HepG2 (cell line): ENCODE measurements around the gene CC2D1A. TPM values are rescaled to one million over a fixed set of nuclear protein-coding genes. Genes with fewer than 3 reads are reported as not detected.

Experiments used
- ATAC-seq: fragments of 200-7000 bp; cut with Tn5 transposase; 3 replicates; pipeline ENCODE4 v1.9.1; 2020; ENCODE audit warnings: mild to moderate bottlenecking, moderate library complexity
- BruUV-seq: library from RNA; stranded (reverse); fragments of 400-500 nt; replicated peaks from 2 replicates; lab custom pipeline; 2021; lab: Mats Ljungman, UMichigan
- CTCF ChIA-PET: fragments of 300-600 bp; formaldehyde crosslinking; extraction: SDS; loops from one replicate; lab custom pipeline; 2021; ENCODE audit warnings: low total read pairs, inconsistent platforms, low intra/inter-chr PET ratio; lab: Yijun Ruan, JAX
- POLR2A ChIA-PET: fragments of 350-600 bp; sonication (Branson Sonifier 250); formaldehyde crosslinking; loops from one replicate; lab custom pipeline; 2020; ENCODE audit warnings: antibody characterized with exemption, inconsistent platforms; lab: Yijun Ruan, JAX
- DNase-seq: peaks from one replicate; pipeline ENCODE4 v3.0.0-alpha.2; 2015; ENCODE audit warnings: low spot score
- FAIRE-seq: peaks from 3 replicates; lab custom pipeline; 2011; peaks lifted over from hg19 to GRCh38; lab: Jason Lieb, UNC
- H2AFZ ChIP-seq: one replicate; pipeline ENCODE4 v1.6.1; 2011; ENCODE audit warnings: low read length, inconsistent platforms
- H3K27ac ChIP-seq: fragments of 300-600 bp; 3 replicates; pipeline ENCODE4 v1.8.0; 2011; ENCODE audit warnings: mixed run types, mild to moderate bottlenecking, mixed read lengths, low read length, inconsistent platforms; ENCODE audit not compliant: insufficient read depth; ENCODE audit errors: extremely low read length
- H3K27me3 ChIP-seq, 2 experiments: fragments of 200-600 bp in 1 of 2; 2 replicates in 1 of 2; 3 replicates in 1 of 2; pipeline versions ENCODE4 v1.6.0 to v1.8.0; 2011; ENCODE audit warnings: low read length in 2 of 2, mild to moderate bottlenecking in 2 of 2, moderate library complexity in 2 of 2, inconsistent platforms in 1 of 2; ENCODE audit not compliant: insufficient read depth in 2 of 2, control insufficient read depth in 1 of 2
- H3K36me3 ChIP-seq, 2 experiments: fragments of 200-600 bp in 1 of 2; replicated peaks in 1 of 2; 2 replicates in 1 of 2; 3 replicates in 1 of 2; pipeline versions ENCODE4 v1.5.1 to v1.8.0; 2011; ENCODE audit warnings: low read length in 2 of 2, inconsistent platforms in 1 of 2; ENCODE audit not compliant: insufficient read depth in 2 of 2, control insufficient read depth in 1 of 2
- H3K4me1 ChIP-seq: 2 replicates; pipeline ENCODE4 v1.5.1; 2012; ENCODE audit warnings: low read length, inconsistent platforms; ENCODE audit not compliant: insufficient read depth
- H3K4me2 ChIP-seq: 2 replicates; pipeline ENCODE4 v1.6.0; 2011; ENCODE audit warnings: low read depth, low read length, inconsistent platforms
- H3K4me3 ChIP-seq, 3 experiments: fragments of 200-600 bp in 1 of 3; sonication (generic), shearing (Covaris generic) in 1 of 3; replicated peaks in 1 of 3; 2 replicates each; pipeline ENCODE4 v1.5.1; 2011 to 2016; ENCODE audit warnings: low read length in 3 of 3, inconsistent platforms in 2 of 3, low read depth in 2 of 3, mild to moderate bottlenecking in 2 of 3, control low read depth in 1 of 3, mixed read lengths in 1 of 3; ENCODE audit not compliant: insufficient read depth in 1 of 3
- H3K79me2 ChIP-seq: one replicate; pipeline ENCODE4 v1.6.1; 2011; ENCODE audit warnings: low read length, inconsistent platforms; ENCODE audit not compliant: insufficient read depth
- H3K9ac ChIP-seq: 2 replicates; pipeline ENCODE4 v1.6.0; 2011; ENCODE audit warnings: mild to moderate bottlenecking, low read depth, low read length, inconsistent platforms; ENCODE audit not compliant: insufficient read depth
- H3K9me3 ChIP-seq: 2 replicates; pipeline ENCODE4 v1.5.1; 2012; ENCODE audit warnings: mild to moderate bottlenecking, low read length
- H4K20me1 ChIP-seq: 2 replicates; pipeline ENCODE4 v1.6.0; 2011; ENCODE audit warnings: inconsistent platforms, mild to moderate bottlenecking, low read length, moderate library complexity; ENCODE audit not compliant: insufficient read depth
- AGO2 ChIP-seq: fragments of 200-400 bp; formaldehyde crosslinking; optimal IDR thresholded peaks from 2 replicates; pipeline ENCODE3; 2017; ENCODE audit warnings: mild to moderate bottlenecking, low read depth, low read length, moderate library complexity
- KAT7 ChIP-seq: IDR thresholded peaks from 2 replicates; pipeline ENCODE4 v1.6.1; 2018; ENCODE audit warnings: borderline replicate concordance, missing compliant biosample characterization
- TBL1XR1 ChIP-seq: fragments of 150-350 bp; IDR thresholded peaks from 2 replicates; pipeline ENCODE4 v1.6.1; 2014; ENCODE audit warnings: borderline replicate concordance, low read length; ENCODE audit not compliant: partially characterized antibody
- WGBS: methylation state at CpG from one replicate; pipeline ENCODE4 v1.1.6; 2017; ENCODE audit warnings: low lambda C conversion rate; 5-methylcytosine and 5-hydroxymethylcytosine counted together
- in situ Hi-C: cut with HindIII; loops from 2 replicates; pipeline ENCODE4 v1.10.0; 2017; ENCODE audit warnings: low pct_unique_long_range_greater_than_20kb; ENCODE audit not compliant: extremely low pct_ligation_motif_present
- intact Hi-C: fragments of 100-400 bp; cut with micrococcal nuclease; formaldehyde crosslinking; loops from one replicate; pipeline ENCODE4 v1.10.0; 2022; ENCODE audit not compliant: unreplicated experiment
- polyA plus RNA-seq, 8 experiments: library from polyadenylated mRNA; depleted of rRNA in 3 of 8; stranded (reverse) in 7 of 8; unstranded in 1 of 8; fragments of >200 nt; fragmentation: Illumina TruSeq in 4 of 8; extraction: Trizol in 4 of 8; gene quantifications; 2 replicates each; pipeline versions ENCODE4 v1.2.1 to v1.2.3, GENCODE V29; 2011 to 2016; ENCODE audit warnings: low read depth in 4 of 8, missing spikeins in 1 of 8, mixed read lengths in 1 of 8; ENCODE audit not compliant: insufficient read depth in 1 of 8
- total RNA-seq, 5 experiments: library from RNA; depleted of rRNA; stranded (reverse); fragments of >200 nt; fragmentation: Illumina TruSeq; extraction: Trizol; gene quantifications; 2 replicates each; pipeline ENCODE4 v1.2.3, GENCODE V29; 2016; ENCODE audit warnings: low read depth in 1 of 5
- TF ChIP-seq, protein P1 (sequence below): sonication (generic); formaldehyde crosslinking; IDR thresholded peaks from 2 replicates; pipeline ENCODE4 v1.8.0; 2022; ENCODE audit warnings: missing genetic modification reagents, low read depth, mild to moderate bottlenecking, borderline replicate concordance

The CC2D1A gene
- total and polyA plus RNA-seq, 2 of the 13 experiments (the other 11 are each of a cell fraction or from before 2014, with no cell fraction given): 9.7 to 11.5 TPM

DNA sequence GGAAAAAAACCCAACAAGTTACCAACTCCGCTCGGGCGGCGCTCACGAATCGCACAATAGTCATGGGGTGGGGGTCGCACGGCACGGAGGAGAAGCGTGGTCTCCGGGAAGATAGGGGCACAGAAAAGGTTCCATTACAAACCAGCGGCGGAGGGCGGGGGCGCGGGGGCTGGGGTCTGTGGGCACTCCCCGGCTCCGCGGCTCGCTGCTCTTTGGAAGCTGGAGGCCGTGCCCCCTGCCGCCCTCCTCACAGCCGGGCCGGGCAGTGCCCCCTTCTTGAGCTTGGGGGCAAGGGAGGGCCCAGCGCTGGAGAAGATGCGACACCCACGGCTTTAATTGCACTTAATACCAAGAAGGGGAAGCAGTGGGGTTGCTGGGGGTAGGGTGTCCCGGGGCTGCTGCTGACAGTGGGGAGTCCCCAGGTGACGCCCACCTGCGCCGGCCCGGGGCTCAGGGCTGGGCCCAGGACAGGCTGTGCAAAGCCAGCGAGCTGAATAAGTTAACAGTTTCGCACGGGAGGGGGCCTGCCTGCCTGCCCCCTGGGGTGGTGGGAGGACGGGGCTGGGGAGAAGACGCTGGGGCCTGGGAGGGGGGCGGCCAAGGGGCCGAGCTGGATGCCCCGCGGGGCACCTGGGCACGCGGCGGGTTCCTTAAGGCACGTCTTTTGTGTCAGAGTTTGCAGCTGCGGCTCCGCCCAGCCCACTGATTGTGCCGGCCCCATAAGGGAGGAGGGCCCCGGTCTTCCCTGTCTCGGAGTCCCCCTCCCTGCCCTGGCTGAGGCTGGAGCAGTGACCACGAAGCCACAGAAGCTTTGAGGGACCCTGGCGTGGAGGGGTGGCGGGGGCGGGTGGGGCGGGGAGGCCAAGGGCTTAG lies 56.1 kb downstream of the CC2D1A start:
- Histone ChIP-seq H3K36me3 (peaks cover 13 to 39% of the 10 kb centered on the region in 2 experiments), H3K79me2 (no peaks in the 10 kb centered on the region), H3K4me2 (no peak overlapping the region), H3K4me3 (no peak overlapping the region), H3K9me3 (no peaks in the 10 kb centered on the region), H3K27ac (no peak overlapping the region), H4K20me1 (no peaks in the 10 kb centered on the region), H2AFZ (no peak overlapping the region), H3K4me1 (no peaks in the 10 kb centered on the region), H3K27me3 (no peaks in the 10 kb centered on the region), H3K9ac (no peak overlapping the region)
- ChIA-PET POLR2A (interaction anchor here (0.9 kb wide), 1 partner anchor 70 kb away, joined by 3 read pairs; the partner anchor contains the start of gene IL27RA), CTCF (no interaction called here)
- TF ChIP-seq AGO2: peak; percentile 58
- TF ChIP-seq, protein P1, sequence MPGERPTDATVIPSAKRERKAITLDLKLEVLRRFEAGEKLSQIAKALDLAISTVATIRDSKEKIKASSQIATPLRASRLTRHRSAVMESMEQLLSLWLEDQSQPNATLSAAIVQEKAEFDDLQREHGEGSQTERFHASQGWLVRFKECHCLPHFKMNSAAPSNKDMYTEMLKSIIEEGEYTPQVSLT (CRISPR knock-in tag): no peak
- 98% methylated on average over 26 of the region's 55 CpGs for WGBS
- intact Hi-C loops: no loop called here
- ATAC-seq (no peak), DNase-seq (no peak), FAIRE-seq (no peak)
- BruUV-seq: no TSS peak
- in situ Hi-C loops: no loop called here

DNA sequence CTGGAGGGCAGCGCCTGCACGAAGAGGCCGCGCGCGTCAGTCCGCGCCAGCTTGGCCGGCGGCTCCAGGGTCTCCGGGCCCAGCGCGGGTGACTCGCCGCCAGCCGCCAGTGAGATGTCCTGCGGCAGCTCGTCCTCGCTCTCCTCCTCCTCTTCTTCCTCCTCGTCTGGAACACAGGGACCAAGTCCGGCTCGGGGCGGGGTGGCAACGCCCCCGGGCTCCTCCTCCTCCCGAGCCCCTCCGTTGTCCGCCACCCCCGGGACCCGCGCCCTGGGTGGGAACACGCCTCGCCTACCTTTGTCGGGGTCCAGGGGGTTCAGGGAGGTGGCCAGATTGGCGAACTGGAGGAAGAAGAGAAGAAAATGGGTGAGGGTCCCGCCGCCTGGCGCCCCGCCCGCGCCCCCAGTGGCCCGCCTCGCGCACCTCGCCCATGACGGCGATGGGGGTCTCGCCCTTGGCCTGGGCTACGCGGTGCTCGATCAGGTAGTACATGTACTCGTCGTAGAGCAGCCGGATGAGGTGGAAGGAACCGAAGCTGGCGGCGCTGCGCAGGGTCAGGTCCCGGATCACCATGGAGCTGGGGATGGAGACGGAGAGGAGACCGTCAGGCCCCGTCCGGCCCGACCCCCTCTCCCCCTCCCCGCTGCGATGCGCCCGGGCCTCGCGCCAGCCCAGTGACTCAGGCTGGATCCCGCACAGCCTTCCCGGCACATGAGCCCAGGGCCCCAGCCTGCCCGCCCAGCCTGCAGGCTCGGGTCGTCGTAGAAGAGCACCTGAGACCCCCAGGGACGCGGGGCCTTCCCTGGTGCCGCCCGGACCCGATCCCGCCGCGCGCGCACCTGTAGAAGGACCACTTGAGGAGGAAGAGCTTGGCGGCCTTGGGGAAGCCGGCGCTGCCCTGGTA lies 57.0 kb downstream of the CC2D1A start:
- H3K36me3 ChIP-seq: peaks cover 12 to 39% of the 10 kb centered on the region in 2 experiments
- no peak overlapping the region for H3K27ac ChIP-seq
- POLR2A ChIA-PET: no interaction called here
- H3K4me1 ChIP-seq: no peaks in the 10 kb centered on the region
- TF ChIP-seq KAT7 (CRISPR knock-in tag) (no peak), TBL1XR1 (no peak), AGO2 (peak; percentile 72)
- no peak for ATAC-seq
- in situ Hi-C loops: no loop called here
- H3K79me2 ChIP-seq: no peaks in the 10 kb centered on the region
- no peak overlapping the region for H2AFZ ChIP-seq
- no peak overlapping the region for H3K9ac ChIP-seq
- H3K4me2 ChIP-seq: no peak overlapping the region
- CTCF ChIA-PET: no interaction called here
- WGBS: 97% methylated on average over 54 of the region's 89 CpGs
- DNase-seq: no peak
- no peak overlapping the region for H3K4me3 ChIP-seq
- no peaks in the 10 kb centered on the region for H3K27me3 ChIP-seq
- H3K9me3 ChIP-seq: no peaks in the 10 kb centered on the region
- no peaks in the 10 kb centered on the region for H4K20me1 ChIP-seq
- BruUV-seq: no TSS peak
- intact Hi-C loops: no loop called here
- no peak for FAIRE-seq
